ENCODE measurements around the gene SLC6A8.

GRCh38 chrX:153734871-153735270, 47.1 kb downstream of the SLC6A8 start:
- TF ChIP-seq EZH2phosphoT487 (IDR thresholded peaks at IDR 0.05; ENCODE audit: insufficient read depth, low read depth) (no peak), EZH2 (IDR thresholded peaks at IDR 0.05; ENCODE audit: insufficient read depth, poor library complexity, severe bottlenecking) (no peak)
